HG03064 (cell line): ENCODE results near the gene NTSR2.

Source experiments
- ATAC-seq: cut with Tn5 transposase; IDR thresholded peaks from one replicate; pipeline ENCODE4 v1.9.1; 2021; ENCODE audit warnings: low read depth; ENCODE audit not compliant: unreplicated experiment

NTSR2 gene, protein sequence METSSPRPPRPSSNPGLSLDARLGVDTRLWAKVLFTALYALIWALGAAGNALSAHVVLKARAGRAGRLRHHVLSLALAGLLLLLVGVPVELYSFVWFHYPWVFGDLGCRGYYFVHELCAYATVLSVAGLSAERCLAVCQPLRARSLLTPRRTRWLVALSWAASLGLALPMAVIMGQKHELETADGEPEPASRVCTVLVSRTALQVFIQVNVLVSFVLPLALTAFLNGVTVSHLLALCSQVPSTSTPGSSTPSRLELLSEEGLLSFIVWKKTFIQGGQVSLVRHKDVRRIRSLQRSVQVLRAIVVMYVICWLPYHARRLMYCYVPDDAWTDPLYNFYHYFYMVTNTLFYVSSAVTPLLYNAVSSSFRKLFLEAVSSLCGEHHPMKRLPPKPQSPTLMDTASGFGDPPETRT

DNA sequence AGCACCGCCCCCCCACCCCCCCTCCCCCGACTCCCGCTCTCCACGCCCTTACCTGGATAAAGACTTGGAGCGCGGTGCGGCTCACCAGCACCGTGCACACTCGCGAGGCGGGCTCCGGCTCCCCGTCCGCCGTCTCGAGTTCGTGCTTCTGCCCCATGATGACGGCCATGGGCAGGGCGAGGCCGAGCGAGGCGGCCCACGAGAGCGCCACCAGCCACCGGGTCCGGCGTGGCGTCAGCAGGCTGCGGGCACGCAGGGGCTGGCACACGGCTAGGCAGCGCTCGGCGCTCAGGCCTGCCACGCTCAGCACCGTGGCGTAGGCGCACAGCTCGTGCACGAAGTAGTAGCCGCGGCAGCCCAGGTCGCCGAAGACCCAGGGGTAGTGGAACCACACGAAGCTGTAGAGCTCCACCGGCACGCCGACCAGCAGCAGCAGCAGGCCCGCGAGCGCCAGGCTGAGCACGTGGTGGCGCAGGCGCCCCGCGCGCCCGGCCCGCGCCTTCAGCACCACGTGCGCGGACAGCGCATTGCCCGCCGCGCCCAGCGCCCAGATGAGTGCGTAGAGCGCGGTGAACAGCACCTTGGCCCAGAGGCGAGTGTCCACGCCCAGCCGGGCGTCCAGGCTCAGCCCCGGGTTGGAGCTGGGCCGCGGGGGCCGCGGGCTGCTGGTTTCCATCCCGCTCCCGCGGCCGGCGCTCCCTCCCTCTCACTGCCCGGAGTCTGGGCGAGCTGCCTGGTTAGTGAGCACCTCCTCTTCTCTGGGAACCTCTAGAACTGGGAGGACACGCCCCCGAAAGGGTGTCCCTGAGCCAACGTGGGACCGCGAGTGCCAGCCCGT is at the start of gene NTSR2:
Gene NTSR2, minus strand, starts transcription at position 742 of the 838 bp plus-strand sequence. Its CDS starts 66 bp downstream, at position 676.
- ATAC-seq = no peak

DNA sequence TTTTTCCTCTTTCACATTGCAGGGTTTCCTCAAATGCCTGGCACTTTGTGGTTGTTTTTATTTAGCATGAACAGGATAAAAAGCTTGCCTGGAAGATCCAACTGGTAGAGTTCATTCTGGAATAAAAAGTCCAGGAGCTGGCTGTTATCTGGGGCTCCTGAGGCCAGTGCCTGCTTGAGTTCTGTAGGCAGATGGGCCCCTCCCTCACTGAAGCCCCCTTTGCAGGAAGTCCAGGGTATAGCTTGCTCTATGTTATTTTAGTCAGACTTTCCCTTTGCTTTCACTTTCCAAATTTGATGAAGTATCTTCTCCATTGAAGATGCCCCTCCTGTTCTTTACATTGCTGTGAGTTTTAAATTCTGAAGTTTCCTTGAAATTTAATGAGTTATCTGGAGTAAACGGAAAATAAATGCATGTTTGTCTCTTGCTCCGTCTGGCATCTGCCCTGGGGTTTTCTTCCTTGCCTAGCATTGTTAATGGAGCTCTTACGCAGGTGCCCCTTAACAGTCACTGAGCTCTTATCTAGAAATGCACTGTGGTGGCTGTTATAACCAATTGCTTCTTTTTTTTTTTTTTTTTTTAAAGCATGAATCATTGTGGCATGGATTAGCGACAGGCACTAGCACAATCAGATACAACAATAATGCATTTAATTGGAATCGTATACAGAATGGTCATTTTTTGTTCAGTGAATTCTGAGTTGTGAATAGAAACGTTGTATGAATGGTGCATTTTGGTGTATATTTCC is 49.4 kb upstream of the NTSR2 start:
- no peak for ATAC-seq

DNA sequence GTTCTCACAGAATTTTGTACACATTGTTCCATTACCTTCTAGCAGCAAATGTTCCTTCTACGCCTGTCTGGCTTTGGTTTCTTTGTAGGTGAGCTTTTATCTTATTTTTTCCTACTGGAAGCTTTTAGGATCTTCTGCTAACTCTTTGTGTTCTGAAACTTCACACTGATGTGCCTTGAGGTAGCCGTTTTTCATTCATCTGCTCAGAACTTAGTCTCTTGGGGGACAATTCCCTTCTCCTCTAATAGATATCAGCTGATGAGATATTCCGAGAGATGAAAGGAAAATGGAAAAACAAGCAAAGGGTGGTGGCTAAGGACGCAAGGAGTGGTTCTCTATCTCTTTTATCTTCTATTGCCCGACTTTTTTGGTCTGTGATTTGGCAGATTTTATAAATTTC is 48.6 kb upstream of the NTSR2 start:
- ATAC-seq = no peak

DNA sequence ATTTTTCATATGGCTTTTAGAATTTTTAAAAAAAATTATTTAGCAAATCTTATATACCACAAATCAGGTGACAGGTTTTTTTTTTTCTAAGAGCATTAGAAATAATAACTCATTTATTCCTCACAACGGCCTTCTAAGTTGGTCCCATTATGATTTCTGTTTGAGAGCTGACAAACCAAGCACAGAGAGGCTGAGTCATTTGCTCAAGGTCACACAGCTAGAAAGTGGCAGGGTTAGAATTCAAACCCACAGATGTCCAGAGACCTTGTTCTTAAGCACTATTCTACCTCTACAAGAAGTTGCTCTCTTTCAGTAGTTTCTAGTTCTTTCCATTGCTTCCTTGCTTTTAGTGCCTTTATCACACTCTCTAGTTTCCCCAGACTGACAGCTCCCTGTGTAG is 47.6 kb upstream of the NTSR2 start:
- ATAC-seq = no peak

DNA sequence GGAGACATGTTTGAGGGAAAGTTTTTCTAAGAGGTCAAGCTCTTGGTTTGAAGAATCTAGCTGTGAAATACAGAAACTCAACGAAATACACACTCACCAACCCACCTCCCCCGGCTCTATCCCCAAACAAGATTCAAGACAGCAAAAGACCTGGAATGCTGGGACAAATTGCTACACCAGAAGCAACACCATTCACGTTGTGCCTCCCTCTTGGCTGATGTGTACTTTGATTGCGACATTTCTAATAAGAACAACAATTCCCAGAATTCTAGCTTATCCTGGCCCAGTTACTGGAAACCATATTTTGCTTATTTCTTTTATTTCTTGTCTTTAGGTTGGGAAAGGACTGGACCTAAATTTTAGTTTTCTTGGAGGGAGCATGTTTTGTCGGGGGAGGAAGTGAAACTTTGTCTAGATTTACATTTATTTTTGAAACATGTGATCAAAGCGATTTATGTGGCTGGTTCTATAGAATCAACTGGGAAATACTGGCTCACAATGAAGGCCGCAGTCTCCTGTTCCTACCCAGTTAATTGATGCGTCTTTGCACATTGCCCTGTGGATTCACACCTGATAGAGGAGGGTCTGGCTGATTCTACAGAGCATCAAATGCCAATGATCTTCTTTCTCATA is 46.8 kb upstream of the NTSR2 start:
- ATAC-seq = no peak

DNA sequence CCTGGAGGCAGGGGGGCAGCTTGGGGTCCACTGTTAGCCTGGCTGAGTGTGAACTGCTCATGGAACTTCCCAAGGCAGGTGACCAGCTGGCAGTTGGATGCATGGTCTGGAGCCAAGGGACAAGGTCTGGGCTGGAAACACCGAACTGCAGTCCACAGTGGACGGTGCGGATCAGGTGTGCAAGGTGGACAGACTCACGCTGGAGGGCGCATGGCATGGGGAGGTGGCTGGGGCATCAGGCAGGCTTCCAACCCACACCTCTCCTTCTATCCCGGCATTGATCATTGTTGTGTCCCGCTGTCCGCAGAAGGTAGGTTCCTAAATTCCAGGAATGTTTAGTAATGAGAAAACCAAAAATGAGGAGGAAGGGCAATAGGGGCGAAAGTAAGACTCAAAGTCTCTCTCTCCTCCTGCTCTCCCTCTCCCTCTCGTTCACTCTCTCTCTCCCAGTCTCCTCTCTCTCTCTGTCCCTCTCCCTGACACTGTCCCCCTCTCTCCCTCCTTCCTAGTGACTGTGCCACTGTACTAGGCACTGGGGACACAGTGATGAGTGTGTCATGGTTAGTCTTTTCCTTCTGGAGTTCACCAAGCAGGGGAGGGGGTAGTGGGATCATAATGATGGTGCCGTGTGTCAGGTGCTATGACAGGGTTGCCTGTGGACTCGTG is 46.1 kb upstream of the NTSR2 start:
- no peak for ATAC-seq

DNA sequence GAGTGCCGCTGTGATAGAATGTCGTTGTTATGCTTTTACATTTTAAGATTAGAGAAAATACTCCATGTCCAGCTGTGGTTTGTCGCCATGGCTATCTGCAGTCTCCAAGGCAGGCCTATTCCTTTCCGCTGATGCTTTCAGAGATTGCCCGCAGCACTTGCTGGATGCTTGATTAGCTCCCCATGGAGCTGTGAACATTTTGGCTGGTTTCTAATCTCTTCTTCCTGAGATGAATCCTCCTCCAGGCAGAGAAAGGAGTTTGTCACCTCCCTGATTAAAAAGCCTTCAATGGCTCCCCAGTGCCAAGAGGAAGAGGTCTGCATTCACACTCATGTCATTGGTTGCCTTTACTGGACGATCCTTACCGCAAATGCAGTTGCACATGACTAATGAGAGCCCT is 43.8 kb upstream of the NTSR2 start:
- ATAC-seq = no peak

DNA sequence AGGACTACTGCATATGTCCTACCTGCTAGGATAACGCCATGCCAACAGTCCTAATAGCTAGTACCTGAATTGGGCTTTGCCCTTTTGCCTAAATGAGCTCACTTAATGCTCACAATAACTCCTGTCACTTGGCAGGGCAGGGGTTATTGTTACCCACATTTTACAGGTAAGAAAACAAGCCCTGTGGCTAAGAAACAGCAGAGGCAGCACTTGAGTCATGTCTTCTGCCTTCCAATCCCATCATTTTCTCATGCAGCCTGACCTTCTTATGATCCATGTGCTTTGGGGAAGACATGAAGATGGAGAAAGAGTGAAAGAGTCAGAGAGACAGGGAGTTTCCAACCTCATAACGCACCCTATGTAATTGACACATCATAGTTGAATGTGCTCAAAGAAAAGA is 42.9 kb upstream of the NTSR2 start:
- no peak for ATAC-seq

DNA sequence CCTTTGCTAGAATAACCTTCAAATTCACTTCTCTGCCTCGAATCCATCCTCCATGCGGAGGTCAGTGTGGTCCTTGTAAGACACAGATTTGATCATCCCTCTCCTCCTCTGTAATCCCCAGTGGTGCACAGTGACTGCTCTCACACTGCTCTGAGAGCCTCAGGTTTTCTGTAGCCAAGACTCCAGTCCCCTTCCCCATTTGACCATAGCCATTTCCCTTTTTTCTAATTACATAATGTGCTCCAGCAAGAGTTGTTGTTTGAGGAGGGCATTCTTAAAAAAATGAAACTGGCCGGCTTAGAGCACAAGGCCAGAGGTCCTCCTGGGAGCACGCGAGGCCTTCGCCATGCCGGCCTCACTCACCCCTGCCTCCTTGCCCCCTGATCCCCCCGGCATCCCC is 41.8 kb upstream of the NTSR2 start:
- no peak for ATAC-seq

DNA sequence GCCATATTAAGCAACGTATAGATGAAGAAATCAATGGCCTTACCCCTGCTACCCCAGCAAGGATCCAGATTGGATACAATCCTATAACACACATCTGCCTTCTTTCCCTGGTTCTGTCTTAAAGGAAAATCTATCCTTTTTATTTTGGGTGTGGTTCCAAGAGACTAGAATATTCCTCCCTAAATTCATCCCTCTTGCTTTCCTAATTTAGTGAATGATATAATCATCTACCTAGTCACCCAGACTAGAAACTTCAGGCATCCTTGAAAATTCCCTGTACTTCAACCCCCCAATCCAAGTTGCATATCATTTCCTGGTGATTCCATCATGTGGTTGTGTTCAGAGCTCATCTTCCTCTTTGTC is 41.3 kb upstream of the NTSR2 start:
- no peak for ATAC-seq

DNA sequence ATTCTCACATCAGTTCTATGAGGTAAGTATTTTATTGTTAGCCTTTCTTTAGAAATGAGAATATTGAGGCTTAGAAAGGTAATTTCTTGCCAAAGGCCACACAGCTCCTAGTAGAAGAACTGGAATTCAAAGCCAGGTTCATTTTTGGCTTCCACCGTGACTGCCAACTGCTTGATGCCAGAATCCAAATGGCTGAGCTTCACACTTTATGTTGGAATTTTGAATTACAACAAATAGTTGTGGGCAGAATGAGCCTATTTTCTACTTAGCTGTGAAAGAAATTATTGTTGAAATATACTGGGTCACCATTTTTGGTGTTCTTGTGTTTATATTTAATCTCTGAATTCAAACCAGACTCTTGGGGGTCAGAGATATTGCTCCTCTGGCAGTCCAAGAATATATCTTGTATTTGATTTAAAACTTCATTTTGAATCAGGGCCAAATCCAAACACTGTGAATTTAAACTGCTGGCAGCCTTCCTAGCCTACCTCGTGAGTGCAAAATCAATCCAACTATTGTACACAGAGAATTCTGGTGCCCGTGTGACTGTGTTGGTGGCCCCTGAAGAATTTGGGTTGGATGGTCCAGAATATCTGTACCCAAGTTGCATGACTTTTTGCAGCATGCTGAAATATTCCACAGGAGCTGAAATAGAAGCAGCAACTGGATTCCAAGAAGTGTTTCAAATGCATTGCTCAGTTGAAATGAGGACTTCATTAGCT is 40.8 kb upstream of the NTSR2 start:
- ATAC-seq = no peak

DNA sequence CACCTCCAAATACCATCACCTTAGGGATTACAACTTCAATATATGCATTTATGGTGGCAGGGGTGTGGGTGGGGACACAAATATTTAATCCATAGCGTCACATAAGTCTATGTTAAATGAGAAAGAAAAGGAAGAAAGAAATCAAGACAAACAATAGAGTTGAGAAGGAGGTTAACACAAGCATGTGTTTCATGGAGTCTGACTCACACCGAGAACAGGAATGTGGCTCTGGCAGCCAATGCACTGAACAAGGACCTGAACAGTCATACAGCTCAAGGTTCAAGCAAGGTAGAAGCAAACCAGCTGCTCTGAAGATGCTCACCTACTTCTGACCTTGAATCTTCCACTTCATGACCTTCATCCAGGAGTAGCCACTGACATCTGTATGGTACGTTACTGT is 40.2 kb upstream of the NTSR2 start:
- ATAC-seq = no peak

DNA sequence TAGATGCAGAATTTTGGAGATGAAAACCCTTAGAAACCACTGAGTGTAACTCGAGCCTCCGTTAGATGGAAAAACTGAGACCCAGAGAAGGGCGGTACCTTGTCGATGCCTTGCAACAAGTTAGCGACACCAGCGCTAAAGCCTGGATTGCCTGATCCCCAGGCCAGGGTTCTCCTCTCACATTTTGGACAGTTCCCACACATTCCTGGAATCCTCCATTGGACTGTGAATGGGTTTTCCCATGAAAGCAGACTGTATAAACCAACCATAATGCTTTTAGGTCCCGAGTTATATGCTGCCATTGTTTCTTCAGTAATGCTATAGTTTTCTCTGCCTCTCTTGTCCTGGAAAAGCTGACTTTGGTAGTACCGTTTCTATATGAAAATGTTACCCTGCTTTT is 39.3 kb upstream of the NTSR2 start:
- no peak for ATAC-seq

DNA sequence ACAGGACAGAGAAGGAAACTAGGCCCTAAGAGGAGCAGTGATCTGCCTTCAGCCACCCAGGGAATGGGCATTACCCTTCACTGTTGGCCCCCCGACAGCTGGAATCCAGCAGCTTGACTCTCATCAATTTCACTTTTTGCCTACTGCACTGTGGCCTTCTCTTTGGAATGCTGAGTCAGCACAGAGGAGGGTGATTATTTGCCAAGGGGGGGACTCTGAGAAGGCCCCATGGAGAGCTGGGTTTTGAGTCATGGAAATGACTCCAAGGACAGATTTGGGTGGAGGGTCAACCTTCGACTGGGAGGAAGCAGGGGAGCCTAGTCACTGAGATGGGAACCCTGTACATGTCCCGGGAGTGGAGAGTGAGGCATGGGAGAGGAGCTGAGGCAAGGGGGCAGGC is 38.1 kb upstream of the NTSR2 start:
- no peak for ATAC-seq

DNA sequence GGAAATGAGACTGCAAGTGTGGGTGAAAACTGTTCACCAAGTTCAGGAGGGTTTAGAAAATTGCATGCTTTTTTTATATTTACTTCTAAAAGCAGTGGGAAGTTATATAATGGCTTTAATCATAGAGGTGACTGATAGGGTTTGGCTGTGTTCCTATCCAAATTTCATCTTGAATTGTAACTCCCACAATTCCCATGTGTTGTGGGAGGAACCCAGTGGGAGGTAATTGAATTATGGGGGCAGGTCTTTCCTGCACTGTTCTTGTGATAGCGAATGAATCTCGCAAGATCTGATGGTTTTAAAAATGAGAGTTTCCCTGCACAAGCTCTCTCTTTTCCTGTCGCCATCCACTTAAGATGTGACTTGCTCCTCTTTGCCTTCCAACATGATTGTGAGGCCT is 35.7 kb upstream of the NTSR2 start:
- no peak for ATAC-seq

DNA sequence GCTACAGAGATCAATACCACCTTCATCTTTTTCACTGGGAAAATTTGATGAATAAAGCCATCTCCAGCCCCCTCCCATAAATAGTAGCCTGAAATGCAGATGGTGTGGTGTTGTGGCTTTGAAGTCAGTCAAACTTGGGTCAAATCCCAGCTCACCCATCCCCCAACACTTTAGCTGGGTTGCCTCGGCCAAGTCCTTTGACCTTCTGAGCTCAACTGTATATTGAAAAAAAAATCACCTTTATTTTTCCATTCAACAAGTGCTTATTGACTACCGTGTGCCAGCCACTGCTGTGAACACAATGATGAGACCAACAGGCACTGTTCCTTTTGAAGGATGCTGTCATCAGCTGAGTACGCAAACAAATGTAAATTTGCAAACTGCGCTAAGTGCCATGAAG is 35.1 kb upstream of the NTSR2 start:
- ATAC-seq = no peak

DNA sequence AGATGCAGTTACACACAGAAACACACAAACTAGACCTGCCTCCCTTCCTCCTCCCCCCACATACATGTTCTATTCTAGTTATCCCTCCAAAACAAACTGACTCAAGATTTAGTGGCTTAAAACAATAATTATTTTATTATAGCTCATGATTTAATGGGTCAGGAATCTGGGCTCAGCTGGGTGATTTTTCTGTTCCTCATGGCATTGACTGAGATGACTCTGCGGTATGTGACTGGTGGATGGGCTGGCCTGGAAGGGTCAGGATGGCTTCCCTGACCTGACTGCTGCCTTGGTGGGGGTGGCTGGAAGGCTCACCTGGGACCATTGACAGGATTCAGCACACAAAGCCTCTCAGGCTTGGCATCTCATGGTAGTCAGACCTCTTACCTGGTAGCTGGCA is 33.7 kb upstream of the NTSR2 start:
- no peak for ATAC-seq

DNA sequence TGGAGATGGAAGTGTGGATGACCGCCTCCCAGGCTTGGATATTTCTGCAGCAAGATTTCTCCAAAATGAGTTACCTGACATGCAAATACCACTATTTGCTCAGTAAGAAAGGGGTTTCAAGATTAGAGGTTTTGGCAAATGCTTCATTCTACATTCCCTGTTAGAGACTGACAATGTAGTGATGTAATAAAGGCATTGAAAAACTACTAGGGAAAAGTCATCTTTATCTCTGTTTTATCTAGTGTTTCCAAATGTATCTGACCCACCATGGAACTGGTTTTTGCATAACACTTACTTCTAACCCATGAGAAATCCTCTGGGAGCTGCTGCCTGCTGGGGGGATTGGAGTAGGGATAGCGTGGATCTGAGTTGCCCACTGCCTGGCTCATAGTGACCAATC is 33.0 kb upstream of the NTSR2 start:
- no peak for ATAC-seq

DNA sequence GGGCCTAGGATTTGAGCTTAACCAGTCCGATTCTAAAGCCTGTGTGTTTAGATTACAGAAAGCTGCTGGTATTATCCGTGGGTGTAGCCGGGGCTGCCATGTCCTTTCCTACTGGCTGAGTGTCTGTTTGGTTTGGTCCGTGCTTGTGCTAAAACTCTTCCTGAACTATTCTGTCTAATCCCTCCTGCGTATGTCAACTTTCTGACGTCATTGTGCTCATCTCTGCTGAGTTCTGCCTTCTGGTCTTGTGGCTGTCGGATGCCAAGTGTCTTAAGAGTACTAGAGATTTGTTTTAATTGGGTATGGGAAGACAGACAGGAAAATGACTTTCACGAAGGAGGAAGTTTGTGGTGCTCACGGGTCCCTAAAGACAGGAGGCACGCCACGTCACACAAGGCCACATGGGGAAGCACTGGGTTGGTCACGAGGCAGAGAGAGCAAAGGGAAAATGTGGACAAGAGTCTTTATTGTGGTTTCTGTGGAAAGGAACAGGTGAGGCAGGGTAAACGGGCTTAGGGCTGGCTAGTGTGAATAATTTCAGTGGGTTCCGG is 31.8 kb upstream of the NTSR2 start:
- ATAC-seq = no peak
